ENCODE results near the gene CRYGC. TPM values are rescaled to one million over a fixed set of nuclear protein-coding genes. Genes with fewer than 3 reads are reported as not detected.
A peak's percentile ranks its signal among the peaks of the same experiment; 100 is the strongest.

The CRYGC gene
- total and polyA plus RNA-seq, 2 of the 13 experiments (the other 11 are each of a cell fraction or from before 2014, with no cell fraction given) = 0.20 to 0.27 TPM

DNA sequence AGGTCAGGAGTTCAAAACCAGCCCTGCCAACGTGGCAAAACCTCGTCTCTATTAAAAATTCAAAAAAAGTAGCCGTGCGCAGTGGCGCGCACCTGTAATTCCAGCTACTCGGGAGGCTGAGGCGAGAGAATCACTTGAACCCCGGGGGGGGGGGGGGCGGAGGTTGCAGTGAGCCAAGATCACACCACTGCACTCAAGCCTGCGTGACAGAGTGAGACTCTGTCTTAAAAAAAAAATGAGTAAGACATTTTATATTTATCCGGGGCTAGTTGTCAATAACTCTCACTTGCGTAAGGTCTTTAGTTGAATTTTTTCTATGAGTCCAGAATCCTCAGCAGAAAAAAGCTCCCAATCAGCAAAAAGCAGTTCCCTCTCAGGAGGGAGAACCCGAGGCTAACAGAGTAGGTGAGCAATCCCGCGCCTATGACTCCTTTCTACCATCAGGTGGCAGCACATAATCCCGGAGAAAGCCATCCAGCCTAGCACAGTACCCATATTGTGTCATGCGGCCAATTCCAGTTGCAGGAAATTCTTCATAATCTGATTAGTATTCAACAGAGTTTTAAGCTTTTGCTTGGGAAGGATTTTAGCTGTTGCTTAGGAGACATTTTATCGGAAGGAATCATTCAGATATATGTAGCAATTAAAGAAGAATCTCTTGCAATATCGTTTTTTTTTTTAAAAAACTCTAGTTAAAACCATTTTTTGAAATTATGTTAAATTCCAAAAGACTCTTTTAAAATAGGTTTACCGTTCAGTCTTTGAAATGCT, 45.6 kb upstream of the CRYGC start (continued):
- TF ChIP-seq ZBED4 (CRISPR knock-in tag; IDR thresholded peaks at IDR 0.05; ENCODE audit: borderline replicate concordance) (no peak), MLLT10 (CRISPR knock-in tag; IDR thresholded peaks at IDR 0.05) (no peak), ZNF33A (CRISPR knock-in tag; IDR thresholded peaks at IDR 0.05; ENCODE audit: borderline replicate concordance) (no peak), POGK (CRISPR knock-in tag; conservative IDR thresholded peaks at IDR 0.05) (no peak), ERF (CRISPR knock-in tag; IDR thresholded peaks at IDR 0.05) (peak; percentile 58; the same call in 1 of the 2 replicates), SRF (IDR thresholded peaks at IDR 0.05; ENCODE audit: low read depth, low read length) (0 out of 2 replicates have a peak, but pooled peaks have one; percentile 17), RBM22 (optimal IDR thresholded peaks at IDR 0.05; ENCODE audit: low read length) (no peak), CREB3 (CRISPR knock-in tag; IDR thresholded peaks at IDR 0.05) (no peak), NR1H2 (CRISPR knock-in tag; IDR thresholded peaks at IDR 0.05; ENCODE audit: borderline replicate concordance, low read depth) (no peak), KDM3A (CRISPR knock-in tag; IDR thresholded peaks at IDR 0.05; ENCODE audit: low read depth) (peak; percentile 70; the same call in 1 of the 2 replicates), FOXK1 (CRISPR knock-in tag; IDR thresholded peaks at IDR 0.05; ENCODE audit: borderline replicate concordance, low read depth) (no peak)
- TF ChIP-seq, protein P1, sequence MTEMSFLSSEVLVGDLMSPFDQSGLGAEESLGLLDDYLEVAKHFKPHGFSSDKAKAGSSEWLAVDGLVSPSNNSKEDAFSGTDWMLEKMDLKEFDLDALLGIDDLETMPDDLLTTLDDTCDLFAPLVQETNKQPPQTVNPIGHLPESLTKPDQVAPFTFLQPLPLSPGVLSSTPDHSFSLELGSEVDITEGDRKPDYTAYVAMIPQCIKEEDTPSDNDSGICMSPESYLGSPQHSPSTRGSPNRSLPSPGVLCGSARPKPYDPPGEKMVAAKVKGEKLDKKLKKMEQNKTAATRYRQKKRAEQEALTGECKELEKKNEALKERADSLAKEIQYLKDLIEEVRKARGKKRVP (CRISPR knock-in tag; IDR thresholded peaks at IDR 0.05) = no peak

Measured in HepG2 (cell line).